Testis (tissue), 2 donors: ENCODE data around the gene NAPB.

Source experiments
- POLR2A ChIP-seq: fragments of 450-650 bp; IDR thresholded peaks from one replicate; pipeline ENCODE4 v1.6.1; 2017; ENCODE audit warnings: antibody characterized with exemption, mild to moderate bottlenecking, moderate library complexity
- TF ChIP-seq, protein P1 (sequence below), 3 experiments: fragments of 450-650 bp in 2 of 3; fragments of 200-600 bp in 1 of 3; sonication (generic) in 1 of 3; IDR thresholded peaks; one replicate each; pipeline ENCODE4 v1.5.1; 2016 to 2019; ENCODE audit warnings: antibody characterized with exemption in 3 of 3, mild to moderate bottlenecking in 2 of 3, moderate library complexity in 1 of 3

DNA sequence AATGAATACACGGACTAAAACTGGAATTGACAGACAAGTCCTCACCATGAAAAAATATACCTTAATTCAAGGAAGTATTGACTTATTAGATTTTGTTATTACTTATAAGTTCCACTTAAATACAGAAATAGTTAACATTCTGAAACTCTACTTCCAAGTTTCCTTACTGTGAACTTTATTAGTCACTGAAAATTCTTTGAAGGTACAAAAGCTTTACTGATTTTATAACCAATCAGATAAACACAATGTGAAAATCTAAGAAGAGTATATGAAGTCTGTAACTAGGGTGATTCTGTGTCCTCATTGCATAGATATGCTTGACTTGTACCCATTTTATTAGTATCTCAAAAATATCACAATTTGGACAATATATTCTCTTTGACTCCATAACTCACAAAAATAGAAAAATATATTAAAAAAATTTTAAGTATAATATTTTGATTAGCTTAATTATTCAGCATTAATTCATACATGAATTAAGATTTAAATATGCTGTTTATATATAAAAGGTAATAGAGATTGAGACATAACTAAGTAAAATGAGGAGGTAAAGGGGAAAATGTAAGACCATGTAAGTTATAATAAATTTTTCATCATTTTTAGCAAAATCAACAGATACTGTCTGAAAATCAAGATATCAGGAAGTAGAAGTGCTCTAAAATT, 6.6 kb downstream of the NAPB start:
- TF ChIP-seq, protein P1, sequence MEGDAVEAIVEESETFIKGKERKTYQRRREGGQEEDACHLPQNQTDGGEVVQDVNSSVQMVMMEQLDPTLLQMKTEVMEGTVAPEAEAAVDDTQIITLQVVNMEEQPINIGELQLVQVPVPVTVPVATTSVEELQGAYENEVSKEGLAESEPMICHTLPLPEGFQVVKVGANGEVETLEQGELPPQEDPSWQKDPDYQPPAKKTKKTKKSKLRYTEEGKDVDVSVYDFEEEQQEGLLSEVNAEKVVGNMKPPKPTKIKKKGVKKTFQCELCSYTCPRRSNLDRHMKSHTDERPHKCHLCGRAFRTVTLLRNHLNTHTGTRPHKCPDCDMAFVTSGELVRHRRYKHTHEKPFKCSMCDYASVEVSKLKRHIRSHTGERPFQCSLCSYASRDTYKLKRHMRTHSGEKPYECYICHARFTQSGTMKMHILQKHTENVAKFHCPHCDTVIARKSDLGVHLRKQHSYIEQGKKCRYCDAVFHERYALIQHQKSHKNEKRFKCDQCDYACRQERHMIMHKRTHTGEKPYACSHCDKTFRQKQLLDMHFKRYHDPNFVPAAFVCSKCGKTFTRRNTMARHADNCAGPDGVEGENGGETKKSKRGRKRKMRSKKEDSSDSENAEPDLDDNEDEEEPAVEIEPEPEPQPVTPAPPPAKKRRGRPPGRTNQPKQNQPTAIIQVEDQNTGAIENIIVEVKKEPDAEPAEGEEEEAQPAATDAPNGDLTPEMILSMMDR (IDR thresholded peaks at IDR 0.05), result no peak
- TF ChIP-seq POLR2A, result no peak
